HAP-1 (cell line): Measurements from ENCODE around the gene ZNF99.
"Not testable (repeated sequence)": the region's sequence is repeated elsewhere in the genome, so short reads cannot be mapped to it uniquely, and the experiment has no call there.

ENCODE experiments used
- DNase-seq, 2 experiments: peaks; one replicate each; pipeline ENCODE4 v3.0.0-alpha.2; 2016 to 2020; ENCODE audit warnings: low spot score in 2 of 2
- H3K27me3 ChIP-seq: fragments of 250-450 bp; sonication (Bioruptor Pico); 2 replicates; pipeline ENCODE4 v1.5.1; 2020; ENCODE audit warnings: low read depth, mild to moderate bottlenecking, moderate library complexity
- H3K36me3 ChIP-seq: fragments of 250-450 bp; sonication (Bioruptor Pico); replicated peaks from 2 replicates; pipeline ENCODE4 v1.5.1; 2020; ENCODE audit warnings: mild to moderate bottlenecking
- H3K4me1 ChIP-seq: fragments of 250-450 bp; sonication (Bioruptor Pico); 2 replicates; pipeline ENCODE4 v1.5.1; 2020; ENCODE audit warnings: mild to moderate bottlenecking
- H3K4me3 ChIP-seq: fragments of 250-450 bp; sonication (Bioruptor Pico); 2 replicates; pipeline ENCODE4 v1.5.1; 2020; ENCODE audit warnings: mild to moderate bottlenecking, moderate library complexity
- H3K9me3 ChIP-seq: fragments of 250-450 bp; sonication (Bioruptor Pico); 2 replicates; pipeline ENCODE4 v1.5.1; 2020; ENCODE audit warnings: mild to moderate bottlenecking, moderate library complexity
- in situ Hi-C: fragments of 300-500 bp; cut with MboI; formaldehyde crosslinking; loops from 3 replicates; pipeline ENCODE4 v1.14.3; 2020; ENCODE audit warnings: low sequenced_read_pairs, inconsistent platforms, mixed read lengths

ZNF99 gene

GRCh38 chr19:22783651-22784410 lies at the start of gene ZNF99:
TSS of gene ZNF99 (minus strand) at chr19:22784151. CDS start at chr19:22784016, 135 bp downstream.
- no peak for DNase-seq
- in situ Hi-C loops = no loop called here
- H3K4me3 ChIP-seq = no peak within 1 kb of the TSS

GRCh38 chr19:22832031-22832762 lies 48.2 kb upstream of the ZNF99 start, which contains the start of gene ZNF723:
TSS of gene ZNF723 (plus strand) at chr19:22832291. CDS start at chr19:22832380, 89 bp downstream.
- Histone ChIP-seq H3K9me3 (no peaks in the 10 kb centered on the region), H3K4me3 (no peak within 1 kb of the TSS), H3K36me3 (no peaks in the 10 kb centered on the region), H3K27me3 (no peaks in the 10 kb centered on the region), H3K4me1 (no peaks in the 10 kb centered on the region)
- no peak for DNase-seq
- in situ Hi-C loops = no loop called here

More at GRCh38 chr19:22783651-22784410, at the start of gene ZNF99:
- no peaks in the 10 kb centered on the region for H3K36me3 ChIP-seq
- H3K4me1 ChIP-seq = no peaks in the 10 kb centered on the region
- no peaks in the 10 kb centered on the region for H3K9me3 ChIP-seq
- H3K27me3 ChIP-seq = no peaks in the 10 kb centered on the region

DNA sequence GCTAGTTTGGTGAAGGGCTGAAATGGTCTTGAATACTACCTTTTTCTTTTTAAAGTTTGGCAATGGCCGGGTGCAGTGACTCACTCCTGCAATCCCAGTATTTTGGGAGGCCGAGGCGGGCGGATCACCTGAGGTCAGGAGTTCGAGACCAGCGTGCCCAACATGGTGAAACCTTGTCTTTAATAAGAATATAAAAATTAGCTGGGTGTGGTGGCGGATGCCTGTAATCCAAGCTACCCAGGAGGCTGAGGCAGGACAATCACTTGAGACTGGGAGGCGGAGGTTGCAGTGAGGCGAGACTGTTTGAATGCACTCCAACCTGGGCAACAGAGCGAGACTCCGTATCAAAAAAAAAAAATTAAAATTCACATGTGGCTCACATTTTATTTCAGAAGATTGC lies 47.3 kb upstream of the ZNF99 start:
- H3K4me1 ChIP-seq = no peaks in the 10 kb centered on the region
- H3K9me3 ChIP-seq = peaks cover under 1% of the 10 kb centered on the region; the same call in 1 of the 2 replicates
- in situ Hi-C loops = no loop called here
- H3K27me3 ChIP-seq = no peaks in the 10 kb centered on the region
- H3K36me3 ChIP-seq = no peaks in the 10 kb centered on the region
- H3K4me3 ChIP-seq = no peak overlapping the region
- DNase-seq = no peak

GRCh38 chr19:22814124-22814523 lies 30.2 kb upstream of the ZNF99 start:
- Histone ChIP-seq H3K9me3 (no peaks in the 10 kb centered on the region), H3K36me3 (no peaks in the 10 kb centered on the region), H3K4me1 (no peaks in the 10 kb centered on the region), H3K4me3 (no peak overlapping the region), H3K27me3 (no peaks in the 10 kb centered on the region)
- in situ Hi-C loops = no loop called here
- no peak for DNase-seq

DNA sequence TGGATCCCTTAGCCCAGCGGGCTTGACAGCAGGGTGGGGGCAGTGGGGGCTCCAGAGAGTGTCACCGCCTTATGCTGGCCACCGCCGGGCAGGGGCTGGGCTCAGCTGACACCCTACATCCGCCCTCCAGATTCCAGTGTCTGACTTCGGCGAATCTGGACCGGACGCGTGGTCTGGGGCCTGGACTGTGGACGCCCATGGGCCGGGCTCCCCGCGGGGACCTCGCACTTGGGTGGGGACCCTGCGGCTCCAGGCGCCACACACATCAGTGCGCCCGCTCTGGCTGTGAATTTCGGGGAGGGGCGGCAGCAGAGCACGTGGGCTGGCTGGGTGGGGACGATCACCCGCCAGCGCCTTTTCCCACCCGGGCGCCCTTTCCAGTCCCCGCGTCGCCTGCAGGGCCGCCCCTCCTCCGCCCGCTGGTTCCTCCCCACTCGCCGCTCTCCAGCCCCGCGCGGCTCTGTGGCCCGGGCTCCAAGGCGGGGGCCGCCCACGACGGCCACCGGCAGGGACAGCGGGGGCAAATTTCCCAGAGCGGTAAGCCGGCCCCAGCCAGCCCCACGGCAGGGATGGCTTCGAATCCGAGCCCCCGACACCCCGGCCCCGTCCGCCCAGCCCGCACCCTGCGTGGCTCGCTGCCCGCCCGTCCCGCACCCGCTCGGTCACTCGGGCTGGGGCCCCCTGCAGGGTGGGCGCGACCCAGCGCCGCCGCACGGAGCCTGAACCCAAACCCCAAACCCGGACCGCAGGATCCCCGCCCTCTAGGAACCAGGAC lies 23.3 kb upstream of the ZNF99 start:
- no peaks in the 10 kb centered on the region for H3K27me3 ChIP-seq
- in situ Hi-C loops = no loop called here
- no peak for DNase-seq
- H3K9me3 ChIP-seq = no peaks in the 10 kb centered on the region; the same call in 1 of the 2 replicates
- no peak overlapping the region for H3K4me3 ChIP-seq
- H3K4me1 ChIP-seq = no peaks in the 10 kb centered on the region
- no peaks in the 10 kb centered on the region for H3K36me3 ChIP-seq

DNA sequence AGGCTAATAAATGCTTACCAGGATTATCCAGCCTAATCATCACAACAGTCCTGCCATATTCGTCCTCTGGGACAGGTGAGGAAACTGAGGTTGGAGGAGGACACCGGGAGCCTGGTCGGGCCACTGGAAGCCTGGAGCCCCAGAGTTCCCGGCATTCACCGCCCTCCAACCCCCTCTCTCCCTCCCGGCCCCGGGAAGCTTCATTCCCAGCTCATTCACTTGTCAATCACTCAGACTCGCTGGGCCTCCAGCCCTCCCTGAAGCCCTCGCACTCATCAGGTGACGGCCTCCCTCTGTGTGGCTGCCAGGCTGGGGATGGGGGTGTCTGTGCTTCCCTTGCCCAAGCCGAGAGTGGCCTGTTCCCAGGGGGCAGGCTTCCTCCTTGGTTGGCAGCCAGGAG lies 22.5 kb upstream of the ZNF99 start:
- no peaks in the 10 kb centered on the region for H3K4me1 ChIP-seq
- DNase-seq = no peak
- H3K9me3 ChIP-seq = no peaks in the 10 kb centered on the region; the same call in 1 of the 2 replicates
- H3K4me3 ChIP-seq = no peak overlapping the region
- in situ Hi-C loops = no loop called here
- no peaks in the 10 kb centered on the region for H3K27me3 ChIP-seq
- H3K36me3 ChIP-seq = no peaks in the 10 kb centered on the region

GRCh38 chr19:22797040-22797439 lies 13.1 kb upstream of the ZNF99 start:
- Histone ChIP-seq H3K4me1 (no peaks in the 10 kb centered on the region), H3K36me3 (no peaks in the 10 kb centered on the region), H3K4me3 (no peak overlapping the region), H3K9me3 (no peaks in the 10 kb centered on the region; the same call in 1 of the 2 replicates), H3K27me3 (no peaks in the 10 kb centered on the region)
- in situ Hi-C loops = no loop called here
- no peak for DNase-seq

- H3K4me1 ChIP-seq, H3K4me3 ChIP-seq, H3K36me3 ChIP-seq, DNase-seq, H3K27me3 ChIP-seq, H3K9me3 ChIP-seq, in situ Hi-C loops: not testable (repeated sequence)
Observed at GRCh38 chr19:22792863-22793262, 8.9 kb upstream of the ZNF99 start.

GRCh38 chr19:22735911-22736645 lies 47.9 kb downstream of the ZNF99 start:
- Histone ChIP-seq H3K9me3 (no peaks in the 10 kb centered on the region; the same call in 1 of the 2 replicates), H3K36me3 (no peaks in the 10 kb centered on the region), H3K4me1 (no peaks in the 10 kb centered on the region), H3K27me3 (no peaks in the 10 kb centered on the region), H3K4me3 (no peak overlapping the region)
- DNase-seq = no peak
- in situ Hi-C loops = no loop called here

DNA sequence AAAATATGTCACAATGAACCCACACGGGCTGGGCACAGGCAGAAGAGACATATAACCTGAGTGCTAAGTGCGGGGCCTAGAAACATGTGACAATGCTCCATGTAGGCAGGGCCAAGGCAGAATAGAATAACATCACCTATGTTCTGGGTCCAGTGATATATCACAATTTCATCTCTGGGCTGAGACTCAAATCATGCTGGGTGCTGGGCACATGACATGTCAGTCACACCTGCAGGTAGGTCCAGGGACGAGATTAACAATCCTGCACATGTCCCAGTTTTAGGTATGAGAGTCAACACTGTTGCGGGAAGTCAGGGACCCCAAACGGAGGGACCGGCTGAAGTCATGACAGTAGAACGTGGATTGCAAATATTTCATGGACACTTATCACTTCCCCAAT lies 50.3 kb downstream of the ZNF99 start:
- Histone ChIP-seq H3K4me3 (no peak overlapping the region), H3K27me3 (no peaks in the 10 kb centered on the region), H3K4me1 (no peaks in the 10 kb centered on the region), H3K36me3 (no peaks in the 10 kb centered on the region), H3K9me3 (no peaks in the 10 kb centered on the region; the same call in 1 of the 2 replicates)
- no peak for DNase-seq
- in situ Hi-C loops = no loop called here

GRCh38 chr19:22728214-22728613 lies 55.7 kb downstream of the ZNF99 start:
- H3K27me3 ChIP-seq, in situ Hi-C loops, H3K4me3 ChIP-seq, H3K36me3 ChIP-seq, DNase-seq, H3K4me1 ChIP-seq, H3K9me3 ChIP-seq: not testable (repeated sequence)

DNA sequence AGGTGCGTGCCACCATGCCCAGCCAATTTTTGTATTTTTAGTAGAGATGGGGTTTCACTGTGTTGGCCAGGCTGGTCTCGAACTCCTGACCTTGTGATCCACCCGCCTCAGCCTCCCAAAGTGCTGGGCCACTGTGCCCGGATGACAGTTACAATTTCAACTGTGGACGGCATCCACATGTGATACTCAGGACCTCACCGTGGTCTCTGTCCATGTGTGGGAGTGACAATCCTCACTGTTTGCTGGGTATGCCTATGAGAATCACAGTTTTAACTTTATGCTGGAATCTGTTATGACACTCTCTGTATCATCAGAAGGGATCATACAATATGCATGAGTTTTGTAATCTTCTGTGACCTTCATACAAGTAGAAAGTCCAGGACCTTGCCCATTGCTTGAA lies 62.4 kb downstream of the ZNF99 start:
- DNase-seq, in situ Hi-C loops, H3K4me3 ChIP-seq, H3K4me1 ChIP-seq, H3K36me3 ChIP-seq, H3K27me3 ChIP-seq, H3K9me3 ChIP-seq: not testable (repeated sequence)

DNA sequence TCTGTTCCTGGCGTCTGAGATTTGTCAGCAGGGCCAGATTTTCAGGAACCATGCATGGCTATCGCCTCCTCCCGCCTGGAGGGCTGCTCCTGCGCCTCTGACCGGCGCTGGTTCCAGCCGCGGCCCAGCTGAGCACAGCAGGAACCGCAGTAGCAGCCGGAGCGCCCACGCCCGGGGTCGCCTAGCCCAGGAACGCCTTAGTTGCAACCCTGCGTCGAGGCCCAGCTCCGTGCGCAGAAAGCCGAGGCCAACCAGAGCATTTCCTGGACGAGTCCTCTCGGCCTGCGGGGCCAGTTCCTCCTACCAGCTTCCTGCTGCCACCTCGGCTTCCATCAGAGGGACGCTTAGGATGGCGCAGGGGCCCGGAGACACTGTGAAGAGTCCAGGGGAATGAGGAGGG lies 75.0 kb downstream of the ZNF99 start:
- Histone ChIP-seq H3K9me3 (no peaks in the 10 kb centered on the region), H3K36me3 (no peaks in the 10 kb centered on the region), H3K4me3 (no peak overlapping the region), H3K4me1 (no peaks in the 10 kb centered on the region), H3K27me3 (no peaks in the 10 kb centered on the region)
- in situ Hi-C loops = no loop called here
- DNase-seq = no peak
